GM19240 (cell line): ENCODE results near the gene FMNL3.

Source experiments
- DNase-seq: peaks from one replicate; pipeline ENCODE4 v3.0.0; 2011; ENCODE audit warnings: low spot score; ENCODE audit not compliant: insufficient read length

Gene FMNL3

GRCh38 chr12:49678711-49679110 is 28.5 kb downstream of the FMNL3 start:
- no peak for DNase-seq

- DNase-seq = no peak
These were observed 32.1 kb downstream of the FMNL3 start for GRCh38 chr12:49675137-49675536.

- no peak for DNase-seq
These were observed 32.8 kb downstream of the FMNL3 start for GRCh38 chr12:49674318-49674981.

- no peak for DNase-seq
These were observed 33.5 kb downstream of the FMNL3 start for GRCh38 chr12:49673446-49674317.

GRCh38 chr12:49672301-49673217 is 34.6 kb downstream of the FMNL3 start:
- no peak for DNase-seq

- DNase-seq = no peak
These were observed 36.0 kb downstream of the FMNL3 start for GRCh38 chr12:49671031-49671765.

- DNase-seq = no peak
These were observed 37.4 kb downstream of the FMNL3 start for GRCh38 chr12:49669796-49670195.

- DNase-seq = no peak
These were observed 39.7 kb downstream of the FMNL3 start for GRCh38 chr12:49667325-49668090.

- DNase-seq = no peak
These were observed 41.0 kb downstream of the FMNL3 start for GRCh38 chr12:49666176-49666575.

GRCh38 chr12:49665384-49665783 is 41.8 kb downstream of the FMNL3 start:
- no peak for DNase-seq

- peak; percentile 45 for DNase-seq
These were observed 42.5 kb downstream of the FMNL3 start for GRCh38 chr12:49664591-49665239.

- no peak for DNase-seq
These were observed 43.0 kb downstream of the FMNL3 start for GRCh38 chr12:49664167-49664566.

- peak; percentile 98 for DNase-seq
These were observed 44.0 kb downstream of the FMNL3 start for GRCh38 chr12:49662998-49663843.

GRCh38 chr12:49661746-49662145 is 45.5 kb downstream of the FMNL3 start:
- no peak for DNase-seq

GRCh38 chr12:49661191-49661590 is 46.0 kb downstream of the FMNL3 start:
- DNase-seq = no peak

- DNase-seq = no peak
These were observed 47.5 kb downstream of the FMNL3 start for GRCh38 chr12:49659753-49660152.

- no peak for DNase-seq
These were observed 48.9 kb downstream of the FMNL3 start for GRCh38 chr12:49658276-49658675.

GRCh38 chr12:49655595-49656236 is 51.5 kb downstream of the FMNL3 start:
- no peak for DNase-seq
